ENCODE results near the gene NSRP1.
"Not testable (repeated sequence)": the region's sequence is repeated elsewhere in the genome, so short reads cannot be mapped to it uniquely, and the experiment has no call there.

The NSRP1 gene

GRCh38 chr17:30219315-30219714, 102.7 kb downstream of the NSRP1 start:
- Histone ChIP-seq H3K27me3 (ENCODE audit: control insufficient read depth, insufficient read depth, low read length) (no peaks in the 10 kb centered on the region), H3K9ac (ENCODE audit: low read length) (no peak overlapping the region), H3K4me3 (ENCODE audit: low read length) (no peak overlapping the region), H3K4me1 (ENCODE audit: control insufficient read depth, insufficient read depth, low read length) (no peaks in the 10 kb centered on the region), H3K36me3 (ENCODE audit: control insufficient read depth, insufficient read depth, low read length) (no peaks in the 10 kb centered on the region), H3K27ac (ENCODE audit: low read depth, low read length) (no peak overlapping the region)

DNA sequence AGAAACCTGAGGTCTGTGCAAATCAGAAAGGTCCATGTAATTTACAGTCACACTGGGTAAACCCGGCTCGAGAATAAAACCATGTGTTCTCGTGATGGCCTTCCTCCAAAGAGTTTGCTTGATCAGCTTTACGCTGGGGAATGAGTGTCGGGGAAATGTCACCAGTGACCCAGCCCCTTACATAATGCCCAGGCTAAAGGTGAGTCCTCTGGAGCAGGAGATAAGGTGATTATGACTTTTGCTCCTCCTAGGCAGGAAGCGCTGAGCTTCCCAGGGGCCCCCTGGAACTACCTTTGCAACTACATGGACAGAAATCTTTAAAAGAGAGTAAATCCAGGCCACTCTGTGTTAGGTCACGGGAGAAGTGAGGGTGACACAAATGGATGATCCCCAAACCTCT, 103.2 kb downstream of the NSRP1 start:
- no peak overlapping the region for H3K4me3 ChIP-seq (ENCODE audit: low read length)
- no peak overlapping the region for H3K27ac ChIP-seq (ENCODE audit: low read depth, low read length)
- no peak overlapping the region for H3K9ac ChIP-seq (ENCODE audit: low read length)
- no peaks in the 10 kb centered on the region for H3K27me3 ChIP-seq (ENCODE audit: control insufficient read depth, insufficient read depth, low read length)
- no peaks in the 10 kb centered on the region for H3K36me3 ChIP-seq (ENCODE audit: control insufficient read depth, insufficient read depth, low read length)
- H3K4me1 ChIP-seq (ENCODE audit: control insufficient read depth, insufficient read depth, low read length), result no peaks in the 10 kb centered on the region

- H3K27me3 ChIP-seq (ENCODE audit: control insufficient read depth, insufficient read depth, low read length), result no peaks in the 10 kb centered on the region
- no peak overlapping the region for H3K9ac ChIP-seq (ENCODE audit: low read length)
- no peak overlapping the region for H3K4me3 ChIP-seq (ENCODE audit: low read length)
- H3K4me1 ChIP-seq (ENCODE audit: control insufficient read depth, insufficient read depth, low read length), result no peaks in the 10 kb centered on the region
- no peaks in the 10 kb centered on the region for H3K36me3 ChIP-seq (ENCODE audit: control insufficient read depth, insufficient read depth, low read length)
- H3K27ac ChIP-seq (ENCODE audit: low read depth, low read length), result no peak overlapping the region
Measured at GRCh38 chr17:30220414-30220813, 103.8 kb downstream of the NSRP1 start.

GRCh38 chr17:30221346-30221745, 104.7 kb downstream of the NSRP1 start:
- Histone ChIP-seq H3K4me3 (ENCODE audit: low read length) (no peak overlapping the region), H3K27ac (ENCODE audit: low read depth, low read length) (no peak overlapping the region), H3K9ac (ENCODE audit: low read length) (no peak overlapping the region), H3K36me3 (ENCODE audit: control insufficient read depth, insufficient read depth, low read length) (no peaks in the 10 kb centered on the region), H3K4me1 (ENCODE audit: control insufficient read depth, insufficient read depth, low read length) (no peaks in the 10 kb centered on the region), H3K27me3 (ENCODE audit: control insufficient read depth, insufficient read depth, low read length) (no peaks in the 10 kb centered on the region)

GRCh38 chr17:30222251-30222650, 105.6 kb downstream of the NSRP1 start:
- H3K9ac ChIP-seq (ENCODE audit: low read length), result no peak overlapping the region
- no peak overlapping the region for H3K27ac ChIP-seq (ENCODE audit: low read depth, low read length)

DNA sequence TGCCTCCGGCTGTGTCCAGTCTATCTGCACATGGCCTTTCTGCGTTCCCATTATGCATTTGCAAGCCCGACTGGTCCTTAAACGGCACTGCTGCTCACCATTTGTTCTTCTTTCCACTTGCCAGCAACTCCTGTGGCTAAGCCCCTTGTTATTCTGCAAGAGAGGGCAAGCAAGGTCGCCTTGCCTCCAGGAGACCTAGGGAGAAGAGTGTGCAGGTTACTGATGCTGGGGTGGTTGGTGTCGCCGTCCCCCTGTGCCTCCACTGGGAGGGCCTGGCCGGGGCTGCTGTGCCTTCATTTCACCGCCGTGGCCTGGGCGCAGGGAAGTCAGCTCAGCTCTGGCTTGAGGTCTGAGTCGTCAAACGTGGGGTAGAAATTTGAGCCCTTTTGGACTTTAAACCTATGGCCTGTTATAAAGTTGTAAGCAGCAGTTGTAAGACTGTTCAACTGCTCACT, 106.1 kb downstream of the NSRP1 start:
- Histone ChIP-seq H3K4me1 (ENCODE audit: control insufficient read depth, insufficient read depth, low read length) (no peaks in the 10 kb centered on the region), H3K4me3 (ENCODE audit: low read length) (no peak overlapping the region), H3K9ac (ENCODE audit: low read length) (no peak overlapping the region), H3K27me3 (ENCODE audit: control insufficient read depth, insufficient read depth, low read length) (no peaks in the 10 kb centered on the region), H3K36me3 (ENCODE audit: control insufficient read depth, insufficient read depth, low read length) (no peaks in the 10 kb centered on the region), H3K27ac (ENCODE audit: low read depth, low read length) (no peak overlapping the region)

More at GRCh38 chr17:30222251-30222650, 105.6 kb downstream of the NSRP1 start:
- Histone ChIP-seq H3K4me3 (ENCODE audit: low read length) (no peak overlapping the region), H3K4me1 (ENCODE audit: control insufficient read depth, insufficient read depth, low read length) (no peaks in the 10 kb centered on the region), H3K27me3 (ENCODE audit: control insufficient read depth, insufficient read depth, low read length) (no peaks in the 10 kb centered on the region), H3K36me3 (ENCODE audit: control insufficient read depth, insufficient read depth, low read length) (no peaks in the 10 kb centered on the region)

GRCh38 chr17:30224419-30224960, 107.9 kb downstream of the NSRP1 start:
- Histone ChIP-seq H3K4me1 (ENCODE audit: control insufficient read depth, insufficient read depth, low read length) (no peaks in the 10 kb centered on the region), H3K9ac (ENCODE audit: low read length) (no peak overlapping the region), H3K36me3 (ENCODE audit: control insufficient read depth, insufficient read depth, low read length) (no peaks in the 10 kb centered on the region), H3K27ac (ENCODE audit: low read depth, low read length) (no peak overlapping the region), H3K27me3 (ENCODE audit: control insufficient read depth, insufficient read depth, low read length) (no peaks in the 10 kb centered on the region), H3K4me3 (ENCODE audit: low read length) (no peak overlapping the region)

DNA sequence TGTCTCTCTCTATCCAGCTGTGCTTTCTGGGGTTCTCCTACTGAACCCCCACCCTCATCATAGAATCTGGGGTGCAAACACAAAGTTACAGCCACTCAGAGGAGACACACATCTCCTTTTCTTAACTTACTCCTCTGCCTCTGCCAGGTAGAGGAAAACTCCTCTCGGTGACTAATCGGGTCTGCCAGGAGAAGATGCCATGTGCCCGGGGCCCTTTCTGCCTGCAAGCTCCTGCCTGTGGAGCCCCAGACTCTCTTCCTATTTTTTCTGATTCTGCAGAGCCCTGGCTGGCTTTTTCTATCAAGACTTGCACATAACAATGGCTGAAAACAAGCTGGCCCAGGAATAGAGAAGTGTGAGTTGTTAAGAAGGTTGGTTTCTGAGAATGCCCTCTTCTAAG, 108.5 kb downstream of the NSRP1 start:
- Histone ChIP-seq H3K36me3 (ENCODE audit: control insufficient read depth, insufficient read depth, low read length) (no peaks in the 10 kb centered on the region), H3K27me3 (ENCODE audit: control insufficient read depth, insufficient read depth, low read length) (no peaks in the 10 kb centered on the region)

DNA sequence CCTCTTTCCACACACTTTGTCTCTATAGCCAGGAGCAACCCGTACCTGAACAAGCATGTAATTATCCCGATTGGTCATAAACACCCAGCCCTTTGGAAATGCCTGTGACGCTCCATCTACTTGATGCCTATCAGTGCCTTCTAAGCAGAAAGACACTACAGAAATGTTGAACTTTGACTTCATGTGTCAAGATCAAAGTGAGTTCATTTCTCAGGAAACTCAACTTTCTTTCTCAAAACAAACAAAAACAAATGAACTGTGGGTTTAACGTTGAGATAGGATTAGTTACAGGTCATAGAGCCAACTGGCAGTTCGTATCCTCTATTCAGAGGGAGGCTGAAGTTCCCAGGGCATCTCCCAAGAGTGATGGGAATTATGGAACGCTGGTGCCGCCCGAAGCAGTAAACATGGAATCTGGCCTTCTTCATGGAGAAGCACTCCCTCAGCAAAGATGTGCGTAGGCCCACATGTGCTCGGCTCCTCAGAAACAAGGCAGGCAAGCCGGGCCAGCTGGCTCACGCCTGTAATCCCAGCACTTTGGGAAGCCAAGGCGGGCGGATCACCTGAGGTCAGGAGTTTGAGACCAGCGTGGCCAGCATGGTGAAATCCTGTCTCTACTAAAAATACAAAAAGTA, 109.4 kb downstream of the NSRP1 start:
- H3K27ac ChIP-seq (ENCODE audit: low read depth, low read length), result no peak overlapping the region
- H3K4me1 ChIP-seq (ENCODE audit: control insufficient read depth, insufficient read depth, low read length), result no peaks in the 10 kb centered on the region
- H3K36me3 ChIP-seq (ENCODE audit: control insufficient read depth, insufficient read depth, low read length), result no peaks in the 10 kb centered on the region
- H3K27me3 ChIP-seq (ENCODE audit: control insufficient read depth, insufficient read depth, low read length), result peaks cover 4% of the 10 kb centered on the region
- no peak overlapping the region for H3K9ac ChIP-seq (ENCODE audit: low read length)
- H3K4me3 ChIP-seq (ENCODE audit: low read length), result no peak overlapping the region

More for the DNA sequence above, 108.5 kb downstream of the NSRP1 start:
- H3K9ac ChIP-seq (ENCODE audit: low read length), result no peak overlapping the region
- no peak overlapping the region for H3K4me3 ChIP-seq (ENCODE audit: low read length)
- H3K4me1 ChIP-seq (ENCODE audit: control insufficient read depth, insufficient read depth, low read length), result no peaks in the 10 kb centered on the region
- no peak overlapping the region for H3K27ac ChIP-seq (ENCODE audit: low read depth, low read length)

GRCh38 chr17:30226878-30227277, 110.3 kb downstream of the NSRP1 start:
- Histone ChIP-seq H3K9ac (ENCODE audit: low read length) (no peak overlapping the region), H3K4me3 (ENCODE audit: low read length) (no peak overlapping the region), H3K36me3 (ENCODE audit: control insufficient read depth, insufficient read depth, low read length) (no peaks in the 10 kb centered on the region), H3K4me1 (ENCODE audit: control insufficient read depth, insufficient read depth, low read length) (no peaks in the 10 kb centered on the region), H3K27me3 (ENCODE audit: control insufficient read depth, insufficient read depth, low read length) (peaks cover 4% of the 10 kb centered on the region), H3K27ac (ENCODE audit: low read depth, low read length) (no peak overlapping the region)

- H3K27ac ChIP-seq (ENCODE audit: low read depth, low read length), result no peak overlapping the region
- H3K27me3 ChIP-seq (ENCODE audit: control insufficient read depth, insufficient read depth, low read length), result peaks cover 4% of the 10 kb centered on the region
- no peak overlapping the region for H3K9ac ChIP-seq (ENCODE audit: low read length)
- no peaks in the 10 kb centered on the region for H3K4me1 ChIP-seq (ENCODE audit: control insufficient read depth, insufficient read depth, low read length)
- no peak overlapping the region for H3K4me3 ChIP-seq (ENCODE audit: low read length)
- H3K36me3 ChIP-seq (ENCODE audit: control insufficient read depth, insufficient read depth, low read length), result no peaks in the 10 kb centered on the region
Measured at GRCh38 chr17:30228011-30228410, 111.4 kb downstream of the NSRP1 start.

DNA sequence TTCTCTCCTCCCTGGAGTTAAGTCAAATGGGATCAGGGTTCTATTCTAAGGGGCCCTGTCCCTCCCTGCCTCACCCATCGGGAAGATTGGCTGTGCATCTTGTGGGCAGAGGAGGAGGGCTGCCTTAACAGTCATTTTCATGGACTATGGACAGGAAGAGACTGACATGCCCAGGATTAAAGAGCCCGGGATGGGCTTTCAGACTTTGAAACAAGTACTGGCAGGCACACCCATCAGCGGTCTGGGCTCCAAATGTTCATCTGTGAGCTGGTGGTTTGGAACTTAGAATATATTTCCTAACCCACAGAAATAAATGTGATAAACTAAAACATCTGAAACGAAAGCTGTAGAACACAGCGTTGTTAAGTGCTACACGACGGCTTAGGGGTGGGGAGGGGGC, 112.4 kb downstream of the NSRP1 start:
- no peaks in the 10 kb centered on the region for H3K4me1 ChIP-seq (ENCODE audit: control insufficient read depth, insufficient read depth, low read length)
- H3K27ac ChIP-seq (ENCODE audit: low read depth, low read length), result no peak overlapping the region
- no peaks in the 10 kb centered on the region for H3K36me3 ChIP-seq (ENCODE audit: control insufficient read depth, insufficient read depth, low read length)
- no peak overlapping the region for H3K4me3 ChIP-seq (ENCODE audit: low read length)
- no peak overlapping the region for H3K9ac ChIP-seq (ENCODE audit: low read length)
- peaks cover 4% of the 10 kb centered on the region for H3K27me3 ChIP-seq (ENCODE audit: control insufficient read depth, insufficient read depth, low read length)

GRCh38 chr17:30230009-30230408, 113.4 kb downstream of the NSRP1 start:
- H3K4me3 ChIP-seq (ENCODE audit: low read length); H3K4me1 ChIP-seq (ENCODE audit: control insufficient read depth, insufficient read depth, low read length); H3K27me3 ChIP-seq (ENCODE audit: control insufficient read depth, insufficient read depth, low read length); H3K9ac ChIP-seq (ENCODE audit: low read length); H3K27ac ChIP-seq (ENCODE audit: low read depth, low read length); H3K36me3 ChIP-seq (ENCODE audit: control insufficient read depth, insufficient read depth, low read length): not testable (repeated sequence)
